Panc1 (cell line): Measurements from ENCODE around the gene DLG2. TPM values are rescaled to one million over a fixed set of nuclear protein-coding genes. Genes with fewer than 3 reads are reported as not detected.

Source experiments
- ATAC-seq: fragments of 200-7000 bp; cut with Tn5 transposase; 2 replicates; pipeline ENCODE4 v1.9.1; 2020; ENCODE audit warnings: mild to moderate bottlenecking, moderate library complexity
- BruUV-seq: library from RNA; stranded (reverse); fragments of 400-500 nt; replicated peaks from 2 replicates; lab custom pipeline; 2021; lab: Mats Ljungman, UMichigan
- CTCF ChIA-PET: fragments of 300-600 bp; sonication (Branson Sonifier 250); formaldehyde crosslinking; loops from one replicate; lab custom pipeline; 2022; ENCODE audit warnings: antibody characterized with exemption; lab: Charles Lee
- POLR2A ChIA-PET: fragments of 300-600 bp; sonication (Branson Sonifier 250); formaldehyde crosslinking; loops from one replicate; lab custom pipeline; 2022; ENCODE audit warnings: antibody characterized with exemption; lab: Charles Lee
- DNase-seq: peaks from one replicate; pipeline ENCODE4 v3.0.0-alpha.2; 2010; ENCODE audit warnings: low read depth, low spot score
- H3K27ac ChIP-seq: 2 replicates; pipeline ENCODE4 v1.5.1; 2011; ENCODE audit warnings: mild to moderate bottlenecking, low read length, inconsistent platforms
- H3K27me3 ChIP-seq: fragments of 200-500 bp; sonication (Bioruptor generic); 2 replicates; pipeline ENCODE4 v1.6.0; 2014; ENCODE audit warnings: low read length, inconsistent platforms; ENCODE audit not compliant: control insufficient read depth, insufficient read depth
- H3K36me3 ChIP-seq: fragments of 200-500 bp; sonication (Bioruptor generic); 2 replicates; pipeline ENCODE4 v1.5.1; 2014; ENCODE audit warnings: inconsistent platforms, mild to moderate bottlenecking, low read length, moderate library complexity; ENCODE audit not compliant: control insufficient read depth, insufficient read depth
- H3K4me1 ChIP-seq: 2 replicates; pipeline ENCODE4 v1.5.1; 2011; ENCODE audit warnings: inconsistent platforms, mild to moderate bottlenecking, low read length, moderate library complexity; ENCODE audit not compliant: control insufficient read depth, insufficient read depth
- H3K4me3 ChIP-seq, 2 experiments: 2 replicates each; pipeline ENCODE4 v1.5.1; 2011 to 2012; ENCODE audit warnings: low read depth in 2 of 2, low read length in 2 of 2, mild to moderate bottlenecking in 2 of 2, inconsistent platforms in 1 of 2, moderate library complexity in 1 of 2
- H3K9me3 ChIP-seq: fragments of 200-500 bp; sonication (Bioruptor generic); 2 replicates; pipeline ENCODE4 v1.5.1; 2014; ENCODE audit warnings: low read depth, mild to moderate bottlenecking, inconsistent platforms, low read length, moderate library complexity; ENCODE audit not compliant: control insufficient read depth, insufficient read depth
- CTCF ChIP-seq: fragments of 450-650 bp; IDR thresholded peaks from 2 replicates; pipeline ENCODE4 v1.5.1; 2017; ENCODE audit warnings: mild to moderate bottlenecking
- POLR2AphosphoS5 ChIP-seq: IDR thresholded peaks from 2 replicates; pipeline ENCODE4 v1.6.1; 2012; ENCODE audit warnings: mild to moderate bottlenecking, low read depth, low read length, moderate library complexity
- REST ChIP-seq, 2 experiments: IDR thresholded peaks; 2 replicates each; pipeline ENCODE4 v1.6.1; 2011 to 2012; ENCODE audit warnings: low read depth in 2 of 2, control low read depth in 1 of 2, low read length in 1 of 2, mild to moderate bottlenecking in 1 of 2, moderate library complexity in 1 of 2; ENCODE audit not compliant: insufficient read depth in 1 of 2
- SIN3A ChIP-seq: IDR thresholded peaks from 2 replicates; pipeline ENCODE4 v1.6.1; 2012; ENCODE audit warnings: low read depth, mild to moderate bottlenecking, low read length, moderate library complexity, borderline replicate concordance; ENCODE audit not compliant: insufficient read depth
- TCF7L2 ChIP-seq: IDR thresholded peaks from 2 replicates; pipeline ENCODE4 v1.6.1; 2011; ENCODE audit warnings: mild to moderate bottlenecking, low read depth, low read length, inconsistent platforms
- in situ Hi-C: cut with HindIII; loops from 2 replicates; pipeline ENCODE4 v1.10.0; 2016; ENCODE audit warnings: low sequenced_read_pairs, low pct_unique_long_range_greater_than_20kb
- intact Hi-C: fragments of 100-400 bp; cut with micrococcal nuclease; formaldehyde crosslinking; loops from one replicate; pipeline ENCODE4 v1.10.0; 2022; ENCODE audit not compliant: unreplicated experiment
- total RNA-seq: library from RNA; stranded (reverse); gene quantifications from one replicate; pipeline ENCODE4 v1.2.1, GENCODE V29; 2021; ENCODE audit not compliant: unreplicated experiment

DLG2 gene
- total RNA-seq, 1 experiment from 2014 or later: 4.2 TPM

DNA sequence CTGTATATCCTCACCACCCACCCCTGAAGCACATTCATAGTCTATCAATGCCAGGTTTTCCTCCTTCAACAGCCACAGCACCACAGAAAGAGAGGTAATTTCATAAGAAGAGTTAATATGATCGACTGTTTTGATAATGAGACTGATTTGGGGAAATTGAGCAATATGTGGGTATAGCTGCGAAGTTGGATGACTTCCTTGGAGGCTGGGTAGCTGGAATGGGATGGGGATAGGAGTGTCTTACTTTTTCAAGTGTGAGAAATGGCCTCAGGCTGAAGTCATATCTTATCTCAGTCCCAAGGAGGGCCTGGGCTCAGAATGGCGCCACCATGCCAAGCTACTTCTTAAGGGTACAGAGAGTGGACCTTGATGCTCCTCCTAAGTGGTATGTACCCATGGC is 2153.4 kb downstream of the DLG2 start:
- no peak for ATAC-seq
- Histone ChIP-seq H3K4me1 (no peaks in the 10 kb centered on the region), H3K27ac (no peak overlapping the region), H3K4me3 (no peak overlapping the region), H3K36me3 (no peaks in the 10 kb centered on the region), H3K27me3 (peaks cover 5% of the 10 kb centered on the region; the same call in 1 of the 2 replicates), H3K9me3 (no peaks in the 10 kb centered on the region)
- in situ Hi-C loops: no loop called here
- intact Hi-C loops: no loop called here
- BruUV-seq: no TSS peak
- no peak for TF ChIP-seq SIN3A
- no peak for TF ChIP-seq POLR2AphosphoS5
- no peak for TF ChIP-seq TCF7L2
- TF ChIP-seq CTCF: no peak
- TF ChIP-seq REST (IDR thresholded peaks at IDR 0.05; ENCODE audit: insufficient read depth in 1 of 2, low read depth in 2 of 2, low read length in 1 of 2): no peak
- ChIA-PET CTCF (no interaction called here), POLR2A (no interaction called here)
- no peak for DNase-seq

- no TSS peak for BruUV-seq
- TF ChIP-seq REST (IDR thresholded peaks at IDR 0.05; ENCODE audit: insufficient read depth in 1 of 2, low read depth in 2 of 2, low read length in 1 of 2): no peak
- no peak for TF ChIP-seq SIN3A
- no peak for TF ChIP-seq POLR2AphosphoS5
- no peak for TF ChIP-seq CTCF
- no peak for TF ChIP-seq TCF7L2
- no peaks in the 10 kb centered on the region for H3K9me3 ChIP-seq
- no peak for ATAC-seq
- H3K27ac ChIP-seq: no peak overlapping the region
- peaks cover 5% of the 10 kb centered on the region; the same call in 1 of the 2 replicates for H3K27me3 ChIP-seq
- in situ Hi-C loops: no loop called here
- no peak for DNase-seq
- H3K4me3 ChIP-seq: no peak overlapping the region
- H3K4me1 ChIP-seq: no peaks in the 10 kb centered on the region
- intact Hi-C loops: no loop called here
- no peaks in the 10 kb centered on the region for H3K36me3 ChIP-seq
- ChIA-PET POLR2A (no interaction called here), CTCF (no interaction called here)
These were observed 2154.3 kb downstream of the DLG2 start for GRCh38 chr11:83472806-83473205.
